Activated CD4-positive, alpha-beta T cell treated with anti-CD3 and anti-CD28 coated beads for 4 hours (primary cell): ENCODE measurements around the gene PRORP.
"Not testable (repeated sequence)": the region's sequence is repeated elsewhere in the genome, so short reads cannot be mapped to it uniquely, and the experiment has no call there.

Experiments
- DNase-seq, 2 donors: peaks; one replicate each; pipeline ENCODE4 v3.0.0-alpha.2; 2020

The PRORP gene

DNA sequence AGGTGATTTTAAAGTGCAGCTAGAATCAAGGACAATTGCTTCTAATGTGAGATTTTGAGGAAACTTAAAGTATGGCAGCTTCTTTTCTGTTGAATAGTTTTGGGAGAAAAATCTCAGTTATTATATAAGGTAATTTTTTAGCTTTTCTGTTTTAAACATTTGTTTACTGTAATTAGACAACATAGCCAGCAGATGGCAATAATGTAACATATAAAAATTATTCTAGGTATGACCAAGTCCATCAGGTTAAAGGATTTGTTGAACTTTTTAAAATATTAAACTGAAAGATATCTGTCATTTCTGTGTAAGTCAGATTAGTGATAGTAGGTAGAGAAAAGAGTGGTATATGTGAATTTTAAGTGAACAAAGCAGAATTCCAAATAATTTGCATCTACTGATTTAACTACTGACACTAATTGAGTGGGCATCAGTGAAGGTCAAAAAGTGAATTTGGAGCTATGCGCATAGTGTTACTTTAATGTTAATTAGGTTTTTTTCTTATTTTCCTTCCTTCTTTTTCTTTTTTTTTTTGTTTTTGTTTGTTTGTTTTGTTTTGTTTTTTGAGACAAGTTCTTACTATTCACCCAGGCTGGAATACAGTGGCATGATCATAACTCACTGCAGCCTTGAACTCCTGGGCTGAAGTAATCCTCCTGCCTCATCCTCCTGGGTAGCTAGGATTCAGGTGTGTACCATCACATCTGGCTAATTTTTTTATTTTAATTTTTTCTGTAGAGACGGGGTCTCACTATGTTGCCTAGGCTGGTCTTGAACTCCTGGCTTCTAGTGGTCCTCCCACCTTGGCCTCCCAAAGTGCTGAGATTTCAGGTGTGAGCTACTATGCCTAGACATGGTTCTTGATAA is 18.6 kb downstream of the PRORP start:
- DNase-seq: no peak

DNA sequence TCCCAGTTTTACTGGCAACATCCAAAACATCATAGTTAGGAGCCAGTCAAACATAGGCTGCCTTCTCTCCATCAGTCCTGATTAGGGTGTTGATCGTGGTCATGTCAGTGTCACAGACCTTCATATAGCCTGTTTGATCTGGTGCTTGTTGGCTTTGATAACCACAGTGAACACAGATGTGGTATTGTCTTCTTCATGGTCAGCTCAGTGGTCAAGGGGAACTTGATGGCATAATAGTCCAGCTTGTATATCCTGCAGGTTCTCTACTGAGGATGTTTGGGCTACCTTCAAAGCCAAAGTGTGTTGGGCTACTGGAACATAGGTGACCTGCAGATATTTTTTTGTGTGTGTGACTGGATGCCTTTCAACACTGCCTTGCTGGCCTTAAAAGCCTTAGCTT is 21.7 kb downstream of the PRORP start:
- no peak for DNase-seq

DNA sequence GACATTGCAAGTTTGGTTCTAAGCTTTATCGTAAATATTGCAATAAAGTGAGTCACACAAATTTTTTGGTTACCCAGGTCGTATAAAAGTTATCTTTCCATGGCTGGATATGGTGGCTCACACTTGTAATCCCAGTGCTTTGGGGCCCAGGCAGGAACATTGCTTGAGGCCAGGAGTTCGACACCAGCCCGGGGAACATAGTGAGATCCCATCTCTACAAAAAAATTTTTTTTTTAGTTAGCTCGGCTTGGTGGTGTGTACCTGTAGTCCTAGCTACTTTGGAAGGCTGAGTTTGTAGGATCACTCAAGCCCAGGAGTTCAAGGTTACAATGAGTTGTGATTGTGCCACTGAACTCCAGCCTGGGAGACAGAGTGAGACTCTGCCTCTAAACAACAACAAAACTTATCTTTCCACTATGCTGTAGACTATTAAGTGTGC is 24.4 kb downstream of the PRORP start:
- no peak for DNase-seq

DNA sequence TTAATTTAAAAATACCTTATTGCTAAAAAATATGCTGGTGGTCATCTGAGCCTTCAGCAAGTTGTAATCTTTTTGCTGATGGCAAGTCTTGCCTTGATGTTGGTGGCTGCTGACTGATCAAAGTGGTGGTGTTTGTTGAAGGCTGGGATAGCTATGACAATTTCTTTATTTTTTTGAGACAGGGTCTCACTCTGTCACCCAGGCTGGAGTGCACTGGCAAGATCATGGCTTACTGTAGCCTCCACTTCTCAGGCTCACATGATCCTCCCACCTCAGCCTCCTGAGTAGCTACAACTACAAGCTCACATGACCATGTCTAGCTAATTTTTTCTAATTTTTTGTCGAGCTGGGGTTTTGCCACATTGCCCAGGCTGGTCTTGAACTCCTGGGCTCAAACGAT is 24.8 kb downstream of the PRORP start:
- no peak for DNase-seq

DNA sequence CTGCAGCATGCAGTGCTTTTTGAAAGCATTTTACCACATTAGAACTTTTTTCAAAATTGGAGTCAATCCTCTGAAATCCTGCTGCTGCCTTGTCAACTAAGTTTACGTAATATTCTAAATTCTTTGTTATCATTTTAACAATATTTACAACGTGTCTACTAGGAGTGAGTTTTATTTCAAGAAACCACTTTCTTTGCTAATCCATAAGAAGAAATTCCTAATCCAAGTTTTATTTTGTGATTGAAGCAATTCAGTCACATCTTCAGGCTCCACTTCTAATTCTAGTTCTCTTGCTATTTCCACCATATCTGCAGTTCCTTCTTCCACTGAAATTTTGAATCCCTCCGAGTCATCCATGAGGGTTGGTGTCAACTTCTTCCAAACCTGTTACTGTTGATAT is 25.4 kb downstream of the PRORP start:
- no peak for DNase-seq

DNA sequence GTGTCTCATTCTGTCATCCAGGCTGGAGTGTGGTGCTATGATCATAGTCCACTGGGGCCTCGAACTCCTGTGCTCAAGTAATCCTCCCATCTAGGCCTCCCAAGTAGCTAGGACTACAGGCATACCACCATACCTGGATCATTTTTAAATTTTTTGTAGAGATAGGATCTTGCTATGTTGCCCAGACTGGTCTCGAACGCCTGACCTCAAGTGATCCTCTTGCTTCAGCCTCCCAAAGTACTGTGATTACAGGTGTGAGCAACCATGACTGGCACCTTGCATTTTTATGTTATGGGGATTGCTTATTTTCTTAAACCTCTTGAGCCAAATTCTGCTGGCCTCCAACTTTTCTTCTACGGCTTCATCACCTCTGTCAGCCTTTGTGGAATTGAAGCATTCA is 26.9 kb downstream of the PRORP start:
- DNase-seq: no peak

DNA sequence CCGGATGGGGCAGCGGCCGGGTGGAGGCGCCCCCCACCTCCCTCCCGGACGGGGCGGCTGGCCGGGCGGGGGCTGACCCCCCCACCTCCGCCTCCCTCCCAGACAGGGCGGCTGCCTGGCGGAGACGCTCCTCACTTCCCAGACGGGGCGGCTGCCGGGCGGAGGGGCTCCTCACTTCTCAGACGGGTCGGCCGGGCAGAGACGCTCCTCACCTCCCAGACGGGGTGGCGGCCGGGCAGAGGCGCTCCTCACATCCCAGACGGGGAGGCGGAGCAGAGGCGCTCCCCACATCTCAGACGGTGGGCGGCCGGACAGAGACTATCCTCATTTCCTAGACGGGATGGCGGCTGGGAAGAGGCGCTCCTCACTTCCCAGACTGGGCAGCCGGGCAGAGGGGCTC is 30.2 kb downstream of the PRORP start:
- not testable (repeated sequence) for DNase-seq

DNA sequence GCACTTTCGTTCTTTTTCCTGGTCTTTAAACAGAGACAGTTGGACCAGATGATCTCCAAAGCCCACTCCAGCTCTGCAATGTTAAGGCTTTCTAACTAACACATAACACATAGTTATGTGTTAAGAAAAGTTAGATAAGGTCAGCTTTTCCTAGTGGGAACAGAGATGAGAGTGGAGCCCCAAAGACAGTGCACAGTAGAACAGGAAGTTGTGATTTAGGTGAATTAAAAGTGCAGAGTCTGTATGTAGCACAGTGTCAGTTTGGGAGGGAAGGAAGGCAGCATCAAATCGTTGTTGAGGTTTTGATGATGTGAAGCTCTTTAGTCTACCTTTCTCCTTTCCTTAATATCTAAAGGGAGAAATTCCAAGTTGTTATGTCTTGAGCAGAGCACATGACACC is 31.7 kb downstream of the PRORP start:
- no peak for DNase-seq

DNA sequence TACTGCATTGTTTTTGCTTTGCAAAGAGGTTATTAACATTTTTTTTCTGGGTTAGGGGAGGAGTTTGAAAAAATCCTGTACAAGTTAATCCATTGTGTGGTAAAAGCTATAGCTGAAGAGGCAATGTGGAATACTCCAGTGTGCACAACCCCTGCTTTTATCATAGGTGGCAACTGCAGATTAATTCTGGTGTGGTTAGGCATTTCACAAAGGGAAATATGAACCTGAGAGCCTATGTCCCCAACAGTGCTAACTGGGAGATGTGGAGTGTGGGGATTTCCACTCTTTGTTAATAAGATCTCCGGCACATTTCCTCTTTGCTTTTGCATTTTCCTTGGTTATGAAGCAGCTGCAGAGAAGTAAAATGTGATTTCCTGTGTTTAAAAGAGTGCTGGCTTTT is 33.6 kb downstream of the PRORP start:
- no peak for DNase-seq

DNA sequence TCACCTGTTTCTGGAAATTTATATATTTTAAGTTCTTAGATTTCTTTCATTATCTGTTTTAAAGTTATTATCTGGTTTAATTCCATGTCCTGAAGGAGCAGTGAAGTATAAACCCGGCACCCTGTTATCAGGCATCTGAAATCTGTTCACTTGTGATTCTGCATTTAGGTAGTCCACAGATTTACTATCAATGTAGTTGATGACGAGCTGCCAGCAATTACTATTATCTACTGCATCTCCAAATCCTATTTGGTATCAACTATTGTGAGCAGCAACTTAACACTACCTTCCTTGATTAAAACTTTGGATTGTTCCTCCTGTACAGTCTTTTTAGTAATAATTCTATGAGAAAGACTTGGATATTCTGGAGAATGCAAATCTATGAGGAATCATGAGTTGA is 36.1 kb downstream of the PRORP start:
- no peak for DNase-seq

DNA sequence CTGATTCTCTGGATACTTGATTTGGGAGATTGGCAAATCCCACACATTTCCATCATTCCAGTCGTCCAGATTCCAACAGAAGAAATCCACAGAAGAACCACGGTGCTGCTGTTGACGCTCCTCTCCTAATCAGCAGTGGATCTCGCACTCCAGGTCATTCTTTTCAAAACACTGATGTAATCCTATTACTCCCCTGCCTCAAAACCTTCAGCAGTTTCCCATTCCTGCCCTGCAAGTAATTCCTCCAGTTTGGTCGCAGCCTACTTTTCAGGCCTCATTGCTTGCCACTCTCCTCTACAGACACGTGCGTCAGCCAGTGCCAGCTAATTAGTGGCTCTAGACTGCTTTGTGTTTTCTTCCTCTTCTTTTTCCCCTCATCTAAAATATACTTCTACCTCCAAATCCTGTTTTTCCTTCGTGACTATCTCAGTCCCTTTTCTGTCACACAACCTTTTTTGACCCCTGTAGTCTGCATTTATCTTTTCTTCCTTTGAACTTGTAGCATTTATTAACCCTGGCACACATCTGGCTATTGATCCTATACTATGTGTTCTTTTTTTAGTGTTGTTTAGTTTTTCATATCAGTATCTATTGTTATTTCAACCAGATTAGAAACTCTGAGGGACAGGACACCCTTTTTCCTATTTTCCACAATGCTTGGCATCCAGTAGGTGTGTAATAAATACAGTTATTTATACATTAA is 36.8 kb downstream of the PRORP start:
- DNase-seq: no peak

DNA sequence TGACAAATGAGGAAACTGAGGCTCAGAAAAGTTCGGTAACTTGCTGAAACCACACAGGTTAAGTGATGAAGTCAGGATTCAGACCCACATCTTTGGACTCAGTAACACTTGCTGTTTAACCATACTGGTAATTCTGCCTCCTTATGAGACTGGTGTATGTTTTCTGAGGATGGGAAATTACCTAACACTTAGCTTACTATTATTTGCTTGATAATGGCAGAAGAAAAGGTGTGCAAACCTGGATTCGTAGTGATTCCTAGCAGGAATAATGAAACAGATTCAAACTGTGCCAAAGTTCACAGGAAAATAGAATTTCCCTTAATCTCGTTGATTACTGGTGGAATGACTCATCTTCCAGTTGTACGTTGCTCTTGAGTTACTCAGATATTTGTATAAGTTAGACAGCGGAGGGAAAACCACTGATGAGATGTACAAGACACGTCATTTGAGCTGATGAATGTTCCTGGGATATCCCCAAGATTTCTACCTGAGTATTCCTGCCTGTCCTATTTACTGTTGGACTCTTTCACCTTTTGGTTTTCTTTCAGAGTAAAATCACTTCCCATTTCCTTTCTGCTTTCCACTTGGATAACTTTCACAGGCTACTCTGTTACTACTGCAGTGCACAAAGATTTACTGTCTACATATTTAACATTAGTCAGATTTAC is 37.5 kb downstream of the PRORP start:
- DNase-seq: no peak

DNA sequence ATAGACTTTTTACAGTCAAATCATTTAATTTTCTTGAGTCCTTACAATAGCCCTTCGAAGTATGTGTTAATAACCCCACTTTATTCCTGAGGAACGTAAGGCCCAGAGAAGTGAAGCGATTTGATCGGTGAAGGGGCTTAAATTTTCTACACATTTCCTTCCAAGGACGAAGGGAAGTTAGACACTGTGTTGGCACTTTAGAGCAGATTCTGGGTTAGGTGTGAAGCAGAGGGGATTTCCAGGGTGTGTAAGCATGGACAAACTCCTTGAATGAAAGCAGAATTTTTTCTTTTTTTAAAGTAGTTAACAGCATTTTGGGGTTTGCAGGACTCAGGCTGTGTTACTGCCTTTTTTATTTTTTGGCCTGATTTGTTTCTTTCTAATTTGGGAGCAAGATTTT is 38.9 kb downstream of the PRORP start:
- peak; percentile 12 to 17 for DNase-seq

DNA sequence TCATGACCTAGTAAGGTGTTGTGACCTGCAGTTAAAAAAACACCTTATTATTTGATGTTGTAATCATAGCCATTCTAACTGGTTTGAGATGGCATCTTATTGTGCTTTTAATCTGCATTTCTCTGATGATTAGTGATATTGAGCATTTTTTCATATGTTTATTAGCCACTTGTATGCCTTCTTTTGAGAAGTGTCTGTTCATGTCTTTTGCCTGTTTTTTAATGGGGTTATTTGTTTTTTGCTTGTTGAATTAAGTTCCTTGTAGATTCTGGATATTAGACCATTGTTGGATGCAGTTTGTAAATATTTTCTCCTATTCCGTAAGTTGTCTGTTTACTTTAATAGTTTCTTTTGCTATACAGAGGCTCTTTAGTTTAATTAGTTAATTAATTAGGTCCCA is 41.0 kb downstream of the PRORP start:
- no peak for DNase-seq

DNA sequence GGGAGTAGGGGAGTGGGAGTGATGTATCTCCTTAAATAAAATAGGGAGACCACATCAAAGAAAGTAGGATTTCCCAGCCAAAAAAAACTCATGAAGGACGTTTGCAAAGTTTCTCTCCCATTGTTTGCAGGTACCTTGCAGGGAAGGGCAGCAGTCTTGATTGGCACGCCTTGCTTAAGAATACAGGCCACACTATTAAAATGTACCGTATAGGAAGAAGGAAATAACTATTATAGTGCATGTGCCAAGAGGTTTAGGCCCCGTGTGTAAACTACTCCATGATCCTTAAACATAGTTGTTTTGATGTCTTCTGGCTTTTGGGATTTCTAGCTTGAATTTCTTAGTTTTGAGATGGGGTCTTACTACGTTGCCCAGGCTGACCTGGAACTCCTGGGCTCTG is 42.5 kb downstream of the PRORP start:
- no peak for DNase-seq

DNA sequence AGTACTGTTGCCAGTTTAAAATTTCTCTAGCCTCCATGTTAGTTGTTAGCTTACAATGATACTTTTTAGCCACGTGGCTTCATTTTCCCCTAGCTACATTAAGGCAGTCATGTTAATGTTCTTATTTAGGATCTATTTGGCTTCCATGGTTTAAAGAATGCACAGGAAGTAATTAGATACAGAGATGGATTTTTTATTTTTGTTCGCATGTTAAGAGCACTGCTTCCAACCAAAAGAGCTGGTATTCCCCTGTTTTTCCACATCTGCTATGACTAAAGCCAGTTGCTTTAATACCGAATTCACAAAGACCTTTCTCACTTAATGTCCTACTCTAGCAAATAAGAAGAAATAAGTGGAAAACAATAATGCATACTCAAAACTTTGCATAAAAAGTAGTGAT is 45.1 kb downstream of the PRORP start:
- no peak for DNase-seq
